Panc1 (cell line): Measurements from ENCODE around the gene SLC15A1. TPM values are rescaled to one million over a fixed set of nuclear protein-coding genes. Genes with fewer than 3 reads are reported as not detected.

ENCODE experiments used
- ATAC-seq: fragments of 200-7000 bp; cut with Tn5 transposase; 2 replicates; pipeline ENCODE4 v1.9.1; 2020; ENCODE audit warnings: mild to moderate bottlenecking, moderate library complexity
- Bru-seq: library from RNA; stranded (reverse); fragments of 400-500 nt; gene quantifications from one replicate; lab custom pipeline; 2021; lab: Mats Ljungman, UMichigan
- BruChase-seq, 2 experiments: library from RNA; stranded (reverse); fragments of 400-500 nt; gene quantifications; one replicate each; lab custom pipeline; 2021; lab: Mats Ljungman, UMichigan
- BruUV-seq: library from RNA; stranded (reverse); fragments of 400-500 nt; replicated peaks from 2 replicates; lab custom pipeline; 2021; lab: Mats Ljungman, UMichigan
- CTCF ChIA-PET: fragments of 300-600 bp; sonication (Branson Sonifier 250); formaldehyde crosslinking; loops from one replicate; lab custom pipeline; 2022; ENCODE audit warnings: antibody characterized with exemption; lab: Charles Lee
- POLR2A ChIA-PET: fragments of 300-600 bp; sonication (Branson Sonifier 250); formaldehyde crosslinking; loops from one replicate; lab custom pipeline; 2022; ENCODE audit warnings: antibody characterized with exemption; lab: Charles Lee
- DNase-seq: peaks from one replicate; pipeline ENCODE4 v3.0.0-alpha.2; 2010; ENCODE audit warnings: low read depth, low spot score
- H3K27ac ChIP-seq: 2 replicates; pipeline ENCODE4 v1.5.1; 2011; ENCODE audit warnings: mild to moderate bottlenecking, low read length, inconsistent platforms
- H3K27me3 ChIP-seq: fragments of 200-500 bp; sonication (Bioruptor generic); 2 replicates; pipeline ENCODE4 v1.6.0; 2014; ENCODE audit warnings: low read length, inconsistent platforms; ENCODE audit not compliant: control insufficient read depth, insufficient read depth
- H3K36me3 ChIP-seq: fragments of 200-500 bp; sonication (Bioruptor generic); 2 replicates; pipeline ENCODE4 v1.5.1; 2014; ENCODE audit warnings: inconsistent platforms, mild to moderate bottlenecking, low read length, moderate library complexity; ENCODE audit not compliant: control insufficient read depth, insufficient read depth
- H3K4me1 ChIP-seq: 2 replicates; pipeline ENCODE4 v1.5.1; 2011; ENCODE audit warnings: inconsistent platforms, mild to moderate bottlenecking, low read length, moderate library complexity; ENCODE audit not compliant: control insufficient read depth, insufficient read depth
- H3K4me3 ChIP-seq, 2 experiments: 2 replicates each; pipeline ENCODE4 v1.5.1; 2011 to 2012; ENCODE audit warnings: low read depth in 2 of 2, low read length in 2 of 2, mild to moderate bottlenecking in 2 of 2, inconsistent platforms in 1 of 2, moderate library complexity in 1 of 2
- H3K9me3 ChIP-seq: fragments of 200-500 bp; sonication (Bioruptor generic); 2 replicates; pipeline ENCODE4 v1.5.1; 2014; ENCODE audit warnings: low read depth, mild to moderate bottlenecking, inconsistent platforms, low read length, moderate library complexity; ENCODE audit not compliant: control insufficient read depth, insufficient read depth
- CTCF ChIP-seq: fragments of 450-650 bp; IDR thresholded peaks from 2 replicates; pipeline ENCODE4 v1.5.1; 2017; ENCODE audit warnings: mild to moderate bottlenecking
- POLR2AphosphoS5 ChIP-seq: IDR thresholded peaks from 2 replicates; pipeline ENCODE4 v1.6.1; 2012; ENCODE audit warnings: mild to moderate bottlenecking, low read depth, low read length, moderate library complexity
- SIN3A ChIP-seq: IDR thresholded peaks from 2 replicates; pipeline ENCODE4 v1.6.1; 2012; ENCODE audit warnings: low read depth, mild to moderate bottlenecking, low read length, moderate library complexity, borderline replicate concordance; ENCODE audit not compliant: insufficient read depth
- TCF7L2 ChIP-seq: IDR thresholded peaks from 2 replicates; pipeline ENCODE4 v1.6.1; 2011; ENCODE audit warnings: mild to moderate bottlenecking, low read depth, low read length, inconsistent platforms
- in situ Hi-C: cut with HindIII; loops from 2 replicates; pipeline ENCODE4 v1.10.0; 2016; ENCODE audit warnings: low sequenced_read_pairs, low pct_unique_long_range_greater_than_20kb
- intact Hi-C: fragments of 100-400 bp; cut with micrococcal nuclease; formaldehyde crosslinking; loops from one replicate; pipeline ENCODE4 v1.10.0; 2022; ENCODE audit not compliant: unreplicated experiment
- long read RNA-seq: library from polyadenylated mRNA; unstranded; transcript quantifications from one replicate; pipeline ENCODE4 v2.0.0, GENCODE V29; 2021; ENCODE audit not compliant: unreplicated experiment
- polyA plus RNA-seq: library from polyadenylated mRNA; unstranded; fragments of >200 nt; gene quantifications from one replicate; pipeline ENCODE4 v1.2.1, GENCODE V29; 2012; ENCODE audit warnings: missing spikeins; ENCODE audit not compliant: insufficient read length
- total RNA-seq: library from RNA; stranded (reverse); gene quantifications from one replicate; pipeline ENCODE4 v1.2.1, GENCODE V29; 2021; ENCODE audit not compliant: unreplicated experiment
- TF ChIP-seq, protein P1 (sequence below), 2 experiments: IDR thresholded peaks; 2 replicates each; pipeline ENCODE4 v1.6.1; 2011 to 2012; ENCODE audit warnings: low read depth in 2 of 2, control low read depth in 1 of 2, low read length in 1 of 2, mild to moderate bottlenecking in 1 of 2, moderate library complexity in 1 of 2; ENCODE audit not compliant: insufficient read depth in 1 of 2

SLC15A1 gene
- total RNA-seq: 0.18 TPM
- 0.23 TPM for polyA plus RNA-seq
- percentile 9 among the genes with signal in this experiment for Bru-seq, nascent RNA
- BruChase-seq, experiment 1, labeled RNA remaining after a 2-hour chase: percentile 8 among the genes with signal in this experiment
- percentile 8 among the genes with signal in this experiment for BruChase-seq, experiment 2, labeled RNA remaining after a 6-hour chase
- long read RNA-seq: 0 reads

GRCh38 chr13:98752467-98753290 is at the start of gene SLC15A1:
Gene SLC15A1 (minus strand): TSS chr13:98752672. CDS start chr13:98752598, 74 bp downstream.
- peak; percentile 48 for ATAC-seq
- in situ Hi-C loops (no loop called here), intact Hi-C loops (no loop called here)
- no peak for TF ChIP-seq TCF7L2
- TF ChIP-seq, protein P1, sequence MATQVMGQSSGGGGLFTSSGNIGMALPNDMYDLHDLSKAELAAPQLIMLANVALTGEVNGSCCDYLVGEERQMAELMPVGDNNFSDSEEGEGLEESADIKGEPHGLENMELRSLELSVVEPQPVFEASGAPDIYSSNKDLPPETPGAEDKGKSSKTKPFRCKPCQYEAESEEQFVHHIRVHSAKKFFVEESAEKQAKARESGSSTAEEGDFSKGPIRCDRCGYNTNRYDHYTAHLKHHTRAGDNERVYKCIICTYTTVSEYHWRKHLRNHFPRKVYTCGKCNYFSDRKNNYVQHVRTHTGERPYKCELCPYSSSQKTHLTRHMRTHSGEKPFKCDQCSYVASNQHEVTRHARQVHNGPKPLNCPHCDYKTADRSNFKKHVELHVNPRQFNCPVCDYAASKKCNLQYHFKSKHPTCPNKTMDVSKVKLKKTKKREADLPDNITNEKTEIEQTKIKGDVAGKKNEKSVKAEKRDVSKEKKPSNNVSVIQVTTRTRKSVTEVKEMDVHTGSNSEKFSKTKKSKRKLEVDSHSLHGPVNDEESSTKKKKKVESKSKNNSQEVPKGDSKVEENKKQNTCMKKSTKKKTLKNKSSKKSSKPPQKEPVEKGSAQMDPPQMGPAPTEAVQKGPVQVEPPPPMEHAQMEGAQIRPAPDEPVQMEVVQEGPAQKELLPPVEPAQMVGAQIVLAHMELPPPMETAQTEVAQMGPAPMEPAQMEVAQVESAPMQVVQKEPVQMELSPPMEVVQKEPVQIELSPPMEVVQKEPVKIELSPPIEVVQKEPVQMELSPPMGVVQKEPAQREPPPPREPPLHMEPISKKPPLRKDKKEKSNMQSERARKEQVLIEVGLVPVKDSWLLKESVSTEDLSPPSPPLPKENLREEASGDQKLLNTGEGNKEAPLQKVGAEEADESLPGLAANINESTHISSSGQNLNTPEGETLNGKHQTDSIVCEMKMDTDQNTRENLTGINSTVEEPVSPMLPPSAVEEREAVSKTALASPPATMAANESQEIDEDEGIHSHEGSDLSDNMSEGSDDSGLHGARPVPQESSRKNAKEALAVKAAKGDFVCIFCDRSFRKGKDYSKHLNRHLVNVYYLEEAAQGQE (IDR thresholded peaks at IDR 0.05; ENCODE audit: insufficient read depth in 1 of 2, low read depth in 2 of 2, low read length in 1 of 2): no peak
- TF ChIP-seq POLR2AphosphoS5: no peak
- no peaks in the 10 kb centered on the region for H3K4me1 ChIP-seq
- BruUV-seq: no TSS peak
- no peak for DNase-seq
- CTCF ChIA-PET: no interaction called here
- peak within 1 kb of the TSS; percentile 23 to 40 for H3K4me3 ChIP-seq
- no peaks in the 10 kb centered on the region for H3K9me3 ChIP-seq
- H3K36me3 ChIP-seq: no peaks in the 10 kb centered on the region
- no peak within 1 kb of the TSS for H3K27ac ChIP-seq
- POLR2A ChIA-PET: no interaction called here
- peaks cover 4% of the 10 kb centered on the region; the same call in 1 of the 2 replicates for H3K27me3 ChIP-seq

GRCh38 chr13:98801626-98802418 is 49.4 kb upstream of the SLC15A1 start:
- ChIA-PET POLR2A (no interaction called here), CTCF (no interaction called here)
- DNase-seq (no peak), ATAC-seq (no peak)
- Histone ChIP-seq H3K27me3 (no peaks in the 10 kb centered on the region), H3K9me3 (no peaks in the 10 kb centered on the region), H3K4me1 (no peaks in the 10 kb centered on the region), H3K4me3 (no peak overlapping the region), H3K27ac (no peak overlapping the region), H3K36me3 (no peaks in the 10 kb centered on the region)
- in situ Hi-C loops (no loop called here), intact Hi-C loops (no loop called here)
- no TSS peak for BruUV-seq
- TF ChIP-seq SIN3A (no peak), CTCF (no peak), TCF7L2 (no peak), POLR2AphosphoS5 (no peak)
- TF ChIP-seq, protein P1 (IDR thresholded peaks at IDR 0.05; ENCODE audit: insufficient read depth in 1 of 2, low read depth in 2 of 2, low read length in 1 of 2): no peak
